Measurements from ENCODE around the gene PAK5.

GRCh38 chr20:9761476-9761875 is 77.4 kb downstream of the PAK5 start:
- no peak for TF ChIP-seq SIN3A (IDR thresholded peaks at IDR 0.05; ENCODE audit: borderline replicate concordance, insufficient read depth, low read length)
- no peak for TF ChIP-seq TAF1 (IDR thresholded peaks at IDR 0.05; ENCODE audit: borderline replicate concordance, insufficient read depth, low read length)
- TF ChIP-seq POLR2AphosphoS5 (IDR thresholded peaks at IDR 0.05; ENCODE audit: low read depth, low read length) = no peak
- TF ChIP-seq REST (IDR thresholded peaks at IDR 0.05; ENCODE audit: insufficient read depth in 1 of 2, low read depth in 2 of 2, low read length in 2 of 2) = no peak
- TF ChIP-seq FOXP2 (optimal IDR thresholded peaks at IDR 0.05; ENCODE audit: borderline replicate concordance, extremely low read depth, extremely low read length, insufficient read depth) = no peak

Measured in PFSK-1 (cell line).